GM12892 (cell line): ENCODE measurements around the gene CHL1.

Source experiments
- DNase-seq: peaks from one replicate; pipeline ENCODE4 v3.0.0; 2011; ENCODE audit not compliant: insufficient read length
- FAIRE-seq: peaks from 2 replicates; lab custom pipeline; 2011; peaks lifted over from hg19 to GRCh38; lab: Jason Lieb, UNC
- POLR2A ChIP-seq: IDR thresholded peaks from 2 replicates; pipeline ENCODE4 v1.6.1; 2011; ENCODE audit warnings: low read depth, low read length, control low read depth
- POLR2AphosphoS5 ChIP-seq: IDR thresholded peaks from 2 replicates; pipeline ENCODE4 v1.6.1; 2011; ENCODE audit warnings: low read depth, low read length, control low read depth
- TAF1 ChIP-seq: IDR thresholded peaks from 2 replicates; pipeline ENCODE4 v1.6.1; 2011; ENCODE audit warnings: low read depth, mild to moderate bottlenecking, control low read depth, low read length, borderline replicate concordance

Gene CHL1

GRCh38 chr3:229183-229661, 32.7 kb downstream of the CHL1 start:
- TF ChIP-seq POLR2A = no peak
- TF ChIP-seq TAF1 = no peak
- TF ChIP-seq POLR2AphosphoS5 = no peak
- DNase-seq (no peak), FAIRE-seq (no peak)

DNA sequence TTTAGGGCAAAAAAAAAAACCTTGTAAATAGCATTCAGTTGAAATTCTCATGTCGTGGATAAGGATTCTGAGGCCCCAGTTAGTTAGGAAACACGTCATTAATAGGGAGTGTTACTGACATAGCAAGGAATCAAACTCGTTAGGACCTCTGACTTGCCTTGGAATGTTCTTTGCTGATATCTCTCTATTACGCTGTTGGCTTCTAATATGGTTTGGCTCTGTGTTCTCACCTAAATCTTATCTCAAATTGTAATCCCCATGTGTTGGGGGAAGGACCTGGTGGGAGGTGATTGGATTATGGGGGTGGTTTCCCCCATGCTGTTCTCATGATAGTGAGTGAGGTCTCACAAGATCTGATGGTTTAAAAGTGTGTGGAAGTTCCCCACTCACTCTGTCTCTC, 40.3 kb downstream of the CHL1 start:
- FAIRE-seq (no peak), DNase-seq (no peak)
- TF ChIP-seq TAF1 (no peak), POLR2AphosphoS5 (no peak), POLR2A (no peak)

DNA sequence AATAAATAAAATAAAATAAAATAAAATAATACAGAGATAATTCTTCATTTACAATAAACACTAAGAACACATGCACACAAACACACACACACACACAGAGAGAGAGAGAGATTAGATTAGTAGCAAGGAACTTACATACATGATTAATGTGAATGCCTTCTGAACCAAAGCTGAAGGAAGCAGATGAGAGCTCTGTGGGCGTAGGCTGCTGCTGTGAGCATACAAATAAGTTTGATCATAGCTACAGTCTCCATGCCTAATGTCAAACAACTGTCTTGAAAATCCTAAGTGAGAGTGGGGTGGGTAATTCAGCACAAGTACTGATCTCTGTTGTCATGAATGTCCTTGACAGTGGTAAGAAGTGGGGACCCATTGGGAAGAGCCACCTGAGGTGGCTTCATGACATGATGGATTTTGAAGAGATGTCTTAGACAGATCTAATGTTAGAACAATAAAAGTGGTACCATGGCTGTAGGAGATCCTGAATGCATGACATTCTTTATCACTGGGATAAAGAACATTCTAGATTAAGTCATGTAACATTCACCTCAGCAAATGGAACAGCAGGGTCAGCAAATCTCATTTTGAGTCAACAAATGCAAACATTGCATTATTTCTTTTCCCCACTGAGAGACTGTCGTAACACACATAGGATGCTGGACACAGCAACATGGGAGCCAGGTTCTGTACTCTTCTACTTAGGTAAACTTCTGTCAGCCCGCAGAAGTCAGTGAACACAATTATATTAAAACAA, 46.2 kb downstream of the CHL1 start:
- TF ChIP-seq POLR2A = no peak
- TF ChIP-seq TAF1 = no peak
- no peak for TF ChIP-seq POLR2AphosphoS5
- DNase-seq = no peak
- no peak for FAIRE-seq

DNA sequence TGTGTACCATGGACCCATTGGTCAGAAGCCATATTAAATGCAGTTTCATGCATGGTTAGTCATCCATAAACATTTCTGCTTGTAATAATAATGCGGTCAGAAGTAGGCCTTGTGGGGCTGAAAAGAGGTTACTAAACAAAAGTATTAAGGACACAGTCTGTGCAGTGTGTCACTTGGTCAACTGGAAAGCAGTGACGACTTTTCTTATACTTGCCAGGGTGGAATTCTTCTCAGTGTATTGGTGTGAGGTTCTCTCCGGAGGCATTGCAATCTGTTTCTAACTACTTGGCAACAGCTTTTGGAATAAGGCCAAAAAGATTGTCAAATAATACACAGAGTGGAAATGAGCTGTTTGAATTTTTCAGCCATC, 46.8 kb downstream of the CHL1 start:
- DNase-seq (no peak), FAIRE-seq (no peak)
- TF ChIP-seq POLR2AphosphoS5 = no peak
- no peak for TF ChIP-seq TAF1
- TF ChIP-seq POLR2A = no peak

DNA sequence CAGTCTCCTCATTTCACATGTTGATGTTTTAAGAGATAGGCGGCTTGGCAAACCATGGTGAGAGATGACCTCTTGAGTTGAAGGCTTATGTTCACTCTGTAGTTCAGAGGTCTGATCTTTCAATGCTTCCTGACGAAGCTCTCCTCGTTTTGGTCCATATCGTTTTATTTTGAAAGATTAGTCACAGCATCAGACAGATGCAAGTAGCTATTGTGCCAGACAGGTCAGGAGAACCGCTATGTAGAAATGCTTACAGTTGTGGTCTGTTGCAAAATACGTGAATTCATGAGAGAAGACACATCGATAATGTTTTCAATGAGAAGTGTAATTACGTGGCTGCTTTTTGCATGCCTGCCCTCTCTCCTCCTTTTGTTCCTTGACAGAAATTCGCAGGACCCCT, 47.5 kb downstream of the CHL1 start:
- FAIRE-seq = no peak
- no peak for DNase-seq

DNA sequence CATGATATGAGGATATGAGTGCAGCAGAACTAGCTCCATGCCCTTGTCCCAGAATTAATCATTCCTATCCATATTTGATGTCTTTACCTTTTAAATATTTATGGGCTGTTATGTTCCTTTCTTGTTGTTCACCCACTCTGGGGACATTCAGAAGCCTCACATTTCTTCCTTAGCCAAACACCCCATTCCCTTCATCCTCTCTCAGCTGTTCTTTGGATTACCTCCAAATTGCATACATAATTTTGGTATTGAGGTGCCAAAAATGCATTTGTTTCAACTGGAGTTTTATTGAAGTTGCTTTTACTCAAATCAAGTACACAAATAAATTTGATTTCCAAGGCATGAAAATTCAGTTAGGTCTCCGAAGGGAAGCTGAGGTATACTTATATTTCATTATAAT, 51.4 kb downstream of the CHL1 start:
- DNase-seq (no peak), FAIRE-seq (no peak)
- no peak for TF ChIP-seq TAF1

More for the DNA sequence above, 47.5 kb downstream of the CHL1 start:
- TF ChIP-seq POLR2A (no peak), POLR2AphosphoS5 (no peak), TAF1 (no peak)

GRCh38 chr3:248864-249520, 52.4 kb downstream of the CHL1 start:
- DNase-seq = no peak
- no peak for FAIRE-seq
- no peak for TF ChIP-seq TAF1
- no peak for TF ChIP-seq POLR2A

DNA sequence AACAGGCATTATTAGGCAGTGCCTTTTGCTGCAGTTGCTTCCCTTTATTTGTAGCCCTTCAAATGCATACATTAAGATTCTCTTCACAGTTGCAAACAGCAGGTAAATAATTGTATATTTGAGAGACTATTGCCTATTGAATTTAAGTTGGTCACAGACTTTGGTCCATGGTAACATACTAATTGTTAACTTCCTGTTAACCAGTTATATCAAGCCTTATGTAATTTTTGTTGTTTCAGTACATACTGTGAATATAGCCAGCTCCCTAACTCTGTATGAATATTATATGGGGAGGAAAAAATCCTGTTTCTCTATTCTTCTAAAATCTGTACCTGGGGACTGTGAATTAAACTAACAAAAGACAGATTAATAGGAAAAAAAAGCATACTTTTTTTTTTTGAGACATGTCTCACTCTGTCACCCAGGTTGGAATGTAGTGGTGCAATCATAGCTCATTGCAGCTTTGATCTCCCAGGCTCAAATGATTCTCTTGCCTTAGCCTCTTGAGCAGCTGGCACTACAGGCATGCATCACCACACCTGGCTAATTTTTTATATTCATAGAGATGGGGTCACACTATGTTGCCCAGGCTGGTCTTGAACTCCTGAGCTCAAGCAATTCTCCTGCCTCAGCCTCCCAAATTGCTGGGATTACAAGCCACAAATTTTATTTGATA, 53.2 kb downstream of the CHL1 start:
- FAIRE-seq (no peak), DNase-seq (no peak)
- TF ChIP-seq POLR2A (no peak), TAF1 (no peak), POLR2AphosphoS5 (no peak)

DNA sequence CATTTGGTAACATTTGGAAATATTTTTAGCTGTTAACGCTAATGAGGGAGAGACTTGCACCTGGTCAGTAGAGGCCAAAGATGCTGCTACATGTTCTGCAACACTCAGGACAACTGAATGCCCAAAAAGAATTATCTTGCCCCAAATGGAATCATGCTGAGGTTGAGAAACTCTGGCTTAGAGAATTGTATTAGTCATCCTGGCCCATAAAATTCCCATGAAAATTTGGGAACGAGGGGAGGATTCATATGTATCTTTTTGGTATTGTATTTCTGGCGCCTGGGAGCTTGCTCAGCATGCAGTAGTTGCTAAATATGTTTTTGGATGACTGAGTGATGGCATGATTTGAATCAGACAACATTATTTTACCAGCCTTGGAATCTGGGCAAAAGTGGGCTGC, 59.9 kb downstream of the CHL1 start:
- TF ChIP-seq POLR2A = no peak
- no peak for TF ChIP-seq POLR2AphosphoS5
- no peak for TF ChIP-seq TAF1
- FAIRE-seq (no peak), DNase-seq (no peak)

DNA sequence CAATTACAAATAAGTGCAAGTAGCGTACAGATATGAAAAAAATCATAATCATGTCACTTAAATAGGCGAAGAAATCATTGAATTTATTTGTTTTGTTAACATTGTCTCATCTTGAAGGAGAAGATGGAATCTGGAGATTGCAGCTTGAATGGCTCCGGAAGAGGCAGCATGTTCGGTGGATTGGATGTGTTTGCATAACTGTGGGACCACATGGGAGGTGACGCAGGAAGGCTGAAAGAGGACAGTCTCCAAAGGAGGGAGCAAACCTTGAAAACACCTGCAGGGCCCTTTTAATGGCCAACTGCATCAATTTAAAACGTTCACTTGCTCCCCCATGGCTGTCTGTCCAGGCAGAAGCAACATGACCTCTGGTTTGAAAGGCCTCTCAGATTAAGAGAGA, 61.3 kb downstream of the CHL1 start:
- FAIRE-seq = no peak
- DNase-seq = no peak
- TF ChIP-seq TAF1 (no peak), POLR2A (no peak)

GRCh38 chr3:260898-261297, 64.3 kb downstream of the CHL1 start:
- DNase-seq (no peak), FAIRE-seq (no peak)
- TF ChIP-seq POLR2A (no peak), TAF1 (no peak), POLR2AphosphoS5 (no peak)

GRCh38 chr3:263393-263792, 66.8 kb downstream of the CHL1 start:
- DNase-seq (no peak), FAIRE-seq (no peak)
- no peak for TF ChIP-seq POLR2AphosphoS5
- TF ChIP-seq POLR2A = no peak
- no peak for TF ChIP-seq TAF1
